Erythroblast (primary cell): ENCODE data around the gene PLA2G3.

ENCODE experiments used
- GATA1 ChIP-seq: IDR thresholded peaks from 2 replicates; pipeline ENCODE4 v1.6.1; 2011; ENCODE audit warnings: low read depth, mild to moderate bottlenecking, control low read depth, low read length, moderate library complexity
- POLR2A ChIP-seq: IDR thresholded peaks from 2 replicates; pipeline ENCODE4 v1.6.1; 2011; ENCODE audit warnings: mild to moderate bottlenecking, low read length

DNA sequence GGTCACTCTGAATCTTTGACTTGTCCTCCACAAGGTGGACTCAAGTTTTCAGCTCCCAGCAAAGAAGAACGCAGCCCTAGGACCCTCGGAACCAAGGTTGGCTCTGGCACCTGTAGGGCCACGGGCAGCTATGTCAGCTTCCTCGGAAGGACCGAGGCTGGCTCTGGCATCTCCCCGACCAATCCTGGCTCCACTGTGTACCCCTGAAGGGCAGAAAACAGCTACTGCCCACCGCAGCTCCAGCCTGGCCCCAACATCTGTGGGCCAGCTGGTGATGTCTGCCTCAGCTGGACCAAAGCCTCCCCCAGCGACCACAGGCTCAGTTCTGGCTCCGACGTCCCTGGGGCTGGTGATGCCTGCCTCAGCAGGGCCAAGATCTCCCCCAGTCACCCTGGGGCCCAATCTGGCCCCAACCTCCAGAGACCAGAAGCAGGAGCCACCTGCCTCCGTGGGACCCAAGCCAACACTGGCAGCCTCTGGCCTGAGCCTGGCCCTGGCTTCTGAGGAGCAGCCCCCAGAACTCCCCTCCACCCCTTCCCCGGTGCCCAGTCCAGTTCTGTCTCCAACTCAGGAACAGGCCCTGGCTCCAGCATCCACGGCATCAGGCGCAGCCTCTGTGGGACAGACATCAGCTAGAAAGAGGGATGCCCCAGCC, 15.4 kb downstream of the PLA2G3 start:
- TF ChIP-seq POLR2A (no peak), GATA1 (no peak)
